IMR-90 (cell line): ENCODE results near the gene MEIS2.

ENCODE experiments used
- CEBPB ChIP-seq: IDR thresholded peaks from 2 replicates; pipeline ENCODE4 v1.6.1; 2012; ENCODE audit warnings: low read depth, low read length, improper control_type of control experiment
- CTCF ChIP-seq: conservative IDR thresholded peaks from 2 replicates; pipeline ENCODE4 v1.5.1; 2012; ENCODE audit warnings: mild to moderate bottlenecking, low read depth, low read length, improper control_type of control experiment
- RFX5 ChIP-seq: IDR thresholded peaks from 2 replicates; pipeline ENCODE4 v1.8.0; 2012; ENCODE audit warnings: low read depth, mild to moderate bottlenecking, low read length, moderate library complexity

GRCh38 chr15:37002041-37002672 lies 98.2 kb downstream of the MEIS2 start:
- TF ChIP-seq CTCF (no peak), CEBPB (no peak), RFX5 (no peak)
